ENCODE measurements around the gene EIF2S1.
A peak's percentile ranks its signal among the peaks of the same experiment; 100 is the strongest.
"Not testable (repeated sequence)": the region's sequence is repeated elsewhere in the genome, so short reads cannot be mapped to it uniquely, and the experiment has no call there.

Gene EIF2S1

GRCh38 chr14:67413806-67414769, 54.0 kb downstream of the EIF2S1 start:
- DNase-seq: peak; percentile 75 to 91 (median 88)

DNA sequence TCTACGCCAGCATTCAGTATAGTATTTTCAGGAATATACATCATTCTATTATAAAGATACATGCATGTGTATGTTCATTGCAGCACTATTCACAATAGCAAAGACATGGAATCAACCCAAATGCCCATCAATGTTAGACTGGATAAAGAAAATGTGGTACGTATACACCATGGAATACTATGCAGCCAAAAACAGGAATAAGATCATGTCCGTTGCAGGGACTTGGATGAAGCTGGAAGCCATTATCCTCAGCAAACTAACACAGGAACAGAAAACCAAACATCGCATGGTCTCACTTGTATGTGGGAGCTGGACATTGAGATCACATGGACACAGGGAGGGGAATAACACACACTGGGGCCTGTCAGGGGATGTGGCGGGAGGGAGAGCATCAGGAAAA, 55.5 kb downstream of the EIF2S1 start:
- not testable (repeated sequence) for DNase-seq

DNA sequence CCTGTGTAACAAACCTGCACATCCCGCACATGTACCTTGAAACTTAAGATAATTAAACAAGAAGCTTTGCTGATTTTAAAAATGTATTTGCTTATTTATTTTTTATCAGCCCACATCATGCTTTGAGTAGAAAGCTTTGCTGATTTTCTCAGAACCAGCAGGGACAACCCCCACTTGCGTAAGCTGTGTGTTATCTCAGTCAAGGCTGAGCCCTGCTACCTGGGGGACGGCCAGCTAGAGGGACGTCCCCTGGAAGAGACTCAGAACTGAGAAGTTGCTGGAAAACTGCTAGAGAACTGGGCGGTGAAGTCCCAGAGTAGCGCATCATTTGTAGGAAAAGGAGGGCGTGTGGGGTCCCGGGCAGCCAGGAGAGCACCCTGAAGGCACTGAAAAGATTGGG, 56.0 kb downstream of the EIF2S1 start:
- DNase-seq: no peak

DNA sequence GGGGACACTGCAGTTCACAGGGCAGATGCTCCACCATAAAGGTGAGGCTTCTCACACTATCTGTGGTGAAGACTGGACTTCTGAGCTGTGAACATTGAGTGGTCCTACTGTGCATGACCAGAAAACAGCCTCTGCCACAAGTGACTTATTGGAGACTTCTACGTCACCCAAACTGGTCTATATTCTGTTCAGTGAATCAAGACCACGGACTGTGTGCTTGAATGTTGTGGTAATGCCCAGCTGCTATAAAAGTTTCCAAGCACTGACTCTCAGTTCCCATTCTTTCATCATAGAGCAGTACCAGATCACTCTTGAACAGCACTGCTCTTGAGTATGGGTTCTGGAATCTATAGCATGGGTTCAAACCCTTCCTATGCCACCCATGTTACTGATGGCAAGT, 56.7 kb downstream of the EIF2S1 start:
- DNase-seq: peak in 2 of 4 experiments; percentile 21 to 29

- no peak for DNase-seq
These were observed 57.5 kb downstream of the EIF2S1 start for GRCh38 chr14:67417633-67418032.

GRCh38 chr14:67418401-67419191, 58.5 kb downstream of the EIF2S1 start:
- no peak for DNase-seq

GRCh38 chr14:67420102-67420739, 60.1 kb downstream of the EIF2S1 start:
- DNase-seq: peak; percentile 43 to 68 (median 54)

DNA sequence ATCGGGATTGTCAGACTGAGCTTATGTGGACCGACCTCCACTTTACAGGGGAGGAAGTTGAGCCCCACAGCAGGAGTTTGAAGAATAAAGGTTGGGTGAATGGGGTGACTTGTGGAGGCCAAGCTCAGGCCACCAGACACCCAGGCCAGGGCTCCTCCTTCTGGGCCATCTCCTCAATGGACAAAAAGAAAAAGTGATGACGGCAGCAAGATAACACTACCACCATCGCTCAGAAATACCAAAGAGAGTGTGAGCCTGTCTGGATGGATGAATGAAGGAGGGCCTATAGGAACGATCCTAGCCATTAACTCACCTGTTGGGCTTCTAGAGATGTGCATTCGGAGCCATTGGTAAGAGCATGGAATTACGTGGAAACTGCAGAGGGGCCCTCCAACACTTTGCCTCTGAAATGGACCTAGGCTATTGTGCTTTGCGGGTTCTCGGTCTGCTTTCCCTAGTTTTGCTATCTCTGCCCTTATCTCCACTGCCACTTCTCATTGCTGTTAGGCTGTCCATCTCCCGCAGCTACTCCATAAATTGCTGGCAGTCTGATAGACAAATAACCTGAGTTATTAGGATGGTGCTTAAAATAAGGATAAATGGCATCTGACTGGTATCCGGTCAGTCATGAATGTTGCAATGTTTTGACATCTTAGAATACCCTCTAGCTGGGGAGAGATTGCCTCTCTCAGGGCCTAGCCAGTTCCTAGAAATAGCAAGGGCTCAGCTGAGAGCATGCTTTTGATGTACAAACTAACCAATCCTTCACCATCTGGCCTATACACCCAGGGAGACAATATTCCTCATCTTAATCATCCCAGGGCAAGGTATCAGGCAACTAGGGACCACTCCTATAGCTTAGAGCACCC, 61.5 kb downstream of the EIF2S1 start:
- DNase-seq: no peak

DNA sequence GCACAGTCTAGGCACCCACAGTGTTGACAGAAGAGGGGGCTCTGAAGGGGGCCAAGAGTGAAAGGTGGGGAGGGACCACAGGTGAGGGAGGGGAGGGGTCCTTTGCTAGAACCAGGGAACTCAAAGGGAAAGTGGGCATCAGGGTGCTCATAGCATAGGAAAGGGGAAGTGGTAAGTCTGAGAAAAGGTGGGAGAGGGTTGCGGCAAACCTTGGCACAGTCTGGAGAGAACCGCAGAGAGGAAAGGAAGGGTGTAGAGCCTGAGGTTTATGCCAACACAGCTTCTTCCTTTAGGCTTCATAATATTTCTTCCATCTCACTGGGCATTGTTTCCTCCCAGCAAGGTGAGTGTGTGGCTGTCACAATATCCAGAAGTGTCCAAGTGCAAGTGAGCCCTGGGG, 63.3 kb downstream of the EIF2S1 start:
- peak in 3 of 4 experiments; percentile 39 to 46 (median 42) for DNase-seq

DNA sequence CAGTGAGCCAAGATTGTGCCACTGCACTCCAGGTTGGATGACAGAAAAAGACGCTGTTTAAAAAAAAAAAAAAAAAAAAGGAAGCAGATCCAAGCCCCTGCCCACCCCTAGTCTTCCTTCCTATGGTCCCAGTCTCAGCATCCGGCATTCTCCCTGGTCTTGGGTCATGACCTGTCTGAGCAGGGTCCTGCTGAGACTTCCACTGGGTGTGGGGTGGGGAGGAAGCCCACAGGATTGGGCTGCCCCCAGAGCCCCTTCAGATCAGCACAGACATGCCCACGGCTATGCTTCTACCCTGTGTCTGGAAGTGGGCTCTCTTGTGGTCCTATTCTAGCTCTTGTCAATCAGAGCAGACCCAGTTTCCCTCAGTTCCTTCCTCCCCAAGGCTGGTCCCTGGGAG, 64.4 kb downstream of the EIF2S1 start:
- no peak for DNase-seq

GRCh38 chr14:67425608-67426007, 65.5 kb downstream of the EIF2S1 start:
- no peak for DNase-seq

GRCh38 chr14:67426161-67426560, 66.0 kb downstream of the EIF2S1 start:
- DNase-seq: no peak

- peak; percentile 82 to 91 (median 86) for DNase-seq
These were observed 67.0 kb downstream of the EIF2S1 start for GRCh38 chr14:67426983-67427606.

- no peak for DNase-seq
These were observed 68.4 kb downstream of the EIF2S1 start for GRCh38 chr14:67428501-67429031.

- DNase-seq: no peak
These were observed 69.5 kb downstream of the EIF2S1 start for GRCh38 chr14:67429510-67430205.

GRCh38 chr14:67432050-67432564, 72.0 kb downstream of the EIF2S1 start:
- no peak for DNase-seq

- no peak for DNase-seq
These were observed 75.5 kb downstream of the EIF2S1 start for GRCh38 chr14:67435603-67436002.

Measured in suppressor macrophage (primary cell).